ENCODE results near the gene MSANTD7.
"Not testable (repeated sequence)": the region's sequence is repeated elsewhere in the genome, so short reads cannot be mapped to it uniquely, and the experiment has no call there.

The MSANTD7 gene

DNA sequence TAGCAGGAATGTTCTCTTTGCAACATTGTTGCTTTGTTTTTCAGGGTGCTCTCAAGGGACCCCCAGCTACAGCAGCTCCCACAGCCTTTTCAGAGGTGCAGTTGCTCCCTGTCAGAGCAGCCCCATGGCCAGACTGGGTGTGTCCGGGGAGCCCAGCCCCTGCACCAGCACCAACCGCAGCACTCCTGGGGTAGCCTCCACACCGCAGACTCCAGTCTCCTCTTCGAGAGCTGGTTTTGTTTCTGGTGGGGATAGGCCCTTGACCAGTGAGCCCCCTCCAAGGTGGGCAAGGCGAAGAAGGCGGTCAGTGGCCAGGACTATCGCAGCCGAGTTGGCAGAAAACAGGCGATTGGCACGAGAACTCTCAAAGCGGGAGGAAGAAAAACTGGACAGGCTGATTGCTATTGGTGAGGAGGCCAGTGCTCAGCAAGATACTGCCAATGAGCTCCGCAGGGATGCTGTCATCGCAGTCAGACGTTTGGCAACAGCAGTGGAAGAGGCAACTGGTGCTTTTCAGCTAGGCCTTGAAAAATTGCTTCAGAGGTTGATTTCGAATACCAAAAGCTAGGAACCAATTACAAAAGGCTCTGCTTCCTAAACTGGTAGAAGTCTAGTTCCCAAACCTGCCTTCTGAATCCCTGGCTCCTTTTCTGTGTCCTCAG, 5.4 kb downstream of the MSANTD7 start:
- H3K36me3 ChIP-seq (ENCODE audit: control insufficient read depth, insufficient read depth, low read length): peaks cover 18% of the 10 kb centered on the region

DNA sequence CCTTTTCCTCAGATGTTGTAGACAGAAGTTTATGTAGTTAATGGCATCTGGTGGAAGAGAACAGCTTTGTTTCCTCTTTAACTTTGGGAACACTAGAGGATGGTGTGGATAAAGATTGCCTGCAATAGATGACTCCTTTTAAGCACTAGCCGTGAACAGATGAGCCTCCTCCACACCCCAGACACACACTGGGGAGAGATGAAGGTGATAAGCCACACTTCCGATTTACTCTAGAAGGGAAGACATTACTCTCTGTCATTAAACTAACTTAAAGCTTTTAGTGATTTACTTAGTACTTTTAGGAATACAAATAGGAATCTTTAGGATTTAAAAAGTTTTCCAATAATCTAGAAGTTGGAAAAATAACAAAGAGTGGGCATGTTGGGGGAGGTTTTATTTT, 6.8 kb downstream of the MSANTD7 start:
- no peak overlapping the region for H3K27ac ChIP-seq (ENCODE audit: low read depth, low read length)
- no peaks in the 10 kb centered on the region for H3K27me3 ChIP-seq (ENCODE audit: control insufficient read depth, insufficient read depth, low read length)
- no peak overlapping the region for H3K4me3 ChIP-seq (ENCODE audit: low read length)
- no peak overlapping the region for H3K9ac ChIP-seq (ENCODE audit: low read length)
- H3K36me3 ChIP-seq (ENCODE audit: control insufficient read depth, insufficient read depth, low read length): peaks cover 18% of the 10 kb centered on the region
- no peaks in the 10 kb centered on the region for H3K4me1 ChIP-seq (ENCODE audit: control insufficient read depth, insufficient read depth, low read length)

More for the DNA sequence above, 5.4 kb downstream of the MSANTD7 start:
- Histone ChIP-seq H3K4me3 (ENCODE audit: low read length) (no peak overlapping the region), H3K9ac (ENCODE audit: low read length) (no peak overlapping the region), H3K27me3 (ENCODE audit: control insufficient read depth, insufficient read depth, low read length) (no peaks in the 10 kb centered on the region), H3K4me1 (ENCODE audit: control insufficient read depth, insufficient read depth, low read length) (no peaks in the 10 kb centered on the region), H3K27ac (ENCODE audit: low read depth, low read length) (no peak overlapping the region)

DNA sequence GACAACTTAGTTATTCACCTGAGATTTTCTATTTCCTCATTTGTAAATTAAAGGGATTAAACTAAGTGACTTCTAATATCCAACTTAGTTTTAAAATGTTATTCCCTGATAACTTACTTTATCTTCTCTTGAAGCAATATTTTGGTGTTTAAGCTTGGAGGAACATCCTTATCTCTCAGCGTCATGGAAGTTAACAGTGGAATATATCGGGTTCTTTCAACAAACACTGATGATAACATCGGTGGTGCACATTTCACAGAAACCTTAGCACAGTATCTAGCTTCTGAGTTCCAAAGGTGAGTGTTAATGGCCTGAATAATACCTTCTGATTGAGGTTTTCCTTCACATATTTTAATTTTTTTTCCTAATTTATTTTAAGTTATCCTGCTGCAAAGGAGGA, 14.1 kb downstream of the MSANTD7 start:
- Histone ChIP-seq H3K9ac (ENCODE audit: low read length) (no peak overlapping the region), H3K4me1 (ENCODE audit: control insufficient read depth, insufficient read depth, low read length) (no peaks in the 10 kb centered on the region), H3K36me3 (ENCODE audit: control insufficient read depth, insufficient read depth, low read length) (peaks cover 5% of the 10 kb centered on the region), H3K4me3 (ENCODE audit: low read length) (no peak overlapping the region), H3K27ac (ENCODE audit: low read depth, low read length) (no peak overlapping the region), H3K27me3 (ENCODE audit: control insufficient read depth, insufficient read depth, low read length) (no peaks in the 10 kb centered on the region)

- H3K27ac ChIP-seq (ENCODE audit: low read depth, low read length): no peak overlapping the region
These were observed 17.3 kb downstream of the MSANTD7 start for GRCh38 chr10:14855453-14855852.

DNA sequence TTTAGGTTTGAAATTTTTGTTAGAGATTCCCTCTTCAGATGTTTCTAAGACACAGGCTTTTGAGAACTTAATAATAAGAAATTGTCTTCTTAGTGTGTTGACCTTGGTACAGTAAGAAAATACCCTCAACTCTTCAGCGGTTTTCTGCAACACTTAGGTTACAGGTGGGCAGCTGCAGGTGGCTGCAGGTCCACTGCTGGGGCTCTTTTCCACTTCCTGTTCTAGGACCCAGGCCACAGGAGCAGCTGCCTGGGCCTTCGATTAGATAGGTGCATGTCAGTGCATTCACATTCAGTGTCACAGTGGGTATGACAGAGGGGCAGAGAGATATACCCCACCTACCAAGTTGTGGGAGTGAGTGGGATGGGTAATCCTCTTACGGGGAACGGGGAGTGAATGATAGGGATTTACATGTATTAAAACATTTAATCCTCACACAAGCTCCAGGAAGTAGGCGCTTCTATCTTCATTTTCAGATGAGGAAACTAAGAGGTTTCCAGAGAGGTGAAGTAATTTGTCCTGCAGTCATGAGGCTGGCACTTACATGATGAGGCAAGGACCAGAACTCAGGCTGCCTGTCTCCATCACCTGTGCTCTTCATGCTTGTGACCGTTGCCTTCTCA, 20.3 kb downstream of the MSANTD7 start:
- no peaks in the 10 kb centered on the region for H3K4me1 ChIP-seq (ENCODE audit: control insufficient read depth, insufficient read depth, low read length)
- H3K36me3 ChIP-seq (ENCODE audit: control insufficient read depth, insufficient read depth, low read length): peaks cover 7% of the 10 kb centered on the region
- no peak overlapping the region for H3K9ac ChIP-seq (ENCODE audit: low read length)
- no peak overlapping the region for H3K4me3 ChIP-seq (ENCODE audit: low read length)
- no peak overlapping the region for H3K27ac ChIP-seq (ENCODE audit: low read depth, low read length)
- H3K27me3 ChIP-seq (ENCODE audit: control insufficient read depth, insufficient read depth, low read length): no peaks in the 10 kb centered on the region

More at GRCh38 chr10:14855453-14855852, 17.3 kb downstream of the MSANTD7 start:
- H3K36me3 ChIP-seq (ENCODE audit: control insufficient read depth, insufficient read depth, low read length): peaks cover 9% of the 10 kb centered on the region
- no peaks in the 10 kb centered on the region for H3K4me1 ChIP-seq (ENCODE audit: control insufficient read depth, insufficient read depth, low read length)
- no peak overlapping the region for H3K9ac ChIP-seq (ENCODE audit: low read length)
- H3K27me3 ChIP-seq (ENCODE audit: control insufficient read depth, insufficient read depth, low read length): no peaks in the 10 kb centered on the region
- no peak overlapping the region for H3K4me3 ChIP-seq (ENCODE audit: low read length)

DNA sequence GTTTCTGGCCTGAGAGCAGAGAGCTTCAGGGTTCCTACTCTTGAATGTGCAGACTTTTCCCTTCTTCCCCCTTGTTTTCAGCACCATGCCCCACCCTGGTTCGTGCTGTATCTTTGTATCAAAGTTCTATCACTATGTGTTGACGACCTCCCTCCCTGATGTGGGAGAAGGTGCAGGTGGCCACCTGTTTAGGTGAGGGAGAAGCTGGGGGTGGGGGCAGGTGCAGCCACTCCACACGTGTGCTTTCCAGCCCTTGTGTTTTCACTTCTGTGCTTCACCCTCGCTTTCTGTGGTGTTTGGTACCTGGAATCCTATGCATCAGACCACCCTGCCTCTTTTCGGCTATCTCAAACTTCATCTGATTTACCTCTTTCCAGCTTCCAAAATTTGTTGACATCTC, 20.9 kb downstream of the MSANTD7 start:
- no peak overlapping the region for H3K27ac ChIP-seq (ENCODE audit: low read depth, low read length)
- no peaks in the 10 kb centered on the region for H3K4me1 ChIP-seq (ENCODE audit: control insufficient read depth, insufficient read depth, low read length)
- H3K27me3 ChIP-seq (ENCODE audit: control insufficient read depth, insufficient read depth, low read length): no peaks in the 10 kb centered on the region
- peaks cover 7% of the 10 kb centered on the region for H3K36me3 ChIP-seq (ENCODE audit: control insufficient read depth, insufficient read depth, low read length)
- no peak overlapping the region for H3K9ac ChIP-seq (ENCODE audit: low read length)
- no peak overlapping the region for H3K4me3 ChIP-seq (ENCODE audit: low read length)

DNA sequence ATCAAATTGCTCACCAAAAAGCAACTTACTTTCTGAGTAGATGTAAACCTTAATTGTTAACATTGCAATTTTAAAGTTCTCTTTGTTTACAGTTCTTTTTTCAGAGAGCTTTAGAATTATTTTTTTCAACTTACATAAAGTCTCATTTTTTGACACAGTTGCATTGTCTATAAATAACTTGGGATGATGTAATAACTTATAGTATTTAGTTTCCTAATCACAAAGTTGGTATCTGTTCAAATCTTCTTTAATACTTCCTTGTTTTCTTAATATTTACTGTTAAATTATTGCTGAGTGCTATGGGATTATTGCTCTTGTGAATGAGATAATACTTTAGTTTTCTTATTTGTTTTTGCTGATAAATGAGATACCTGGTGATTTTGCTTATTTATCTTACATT, 21.7 kb downstream of the MSANTD7 start:
- no peaks in the 10 kb centered on the region for H3K27me3 ChIP-seq (ENCODE audit: control insufficient read depth, insufficient read depth, low read length)
- H3K4me3 ChIP-seq (ENCODE audit: low read length): no peak overlapping the region
- no peak overlapping the region for H3K27ac ChIP-seq (ENCODE audit: low read depth, low read length)
- no peaks in the 10 kb centered on the region for H3K4me1 ChIP-seq (ENCODE audit: control insufficient read depth, insufficient read depth, low read length)
- peaks cover 7% of the 10 kb centered on the region for H3K36me3 ChIP-seq (ENCODE audit: control insufficient read depth, insufficient read depth, low read length)
- H3K9ac ChIP-seq (ENCODE audit: low read length): no peak overlapping the region

DNA sequence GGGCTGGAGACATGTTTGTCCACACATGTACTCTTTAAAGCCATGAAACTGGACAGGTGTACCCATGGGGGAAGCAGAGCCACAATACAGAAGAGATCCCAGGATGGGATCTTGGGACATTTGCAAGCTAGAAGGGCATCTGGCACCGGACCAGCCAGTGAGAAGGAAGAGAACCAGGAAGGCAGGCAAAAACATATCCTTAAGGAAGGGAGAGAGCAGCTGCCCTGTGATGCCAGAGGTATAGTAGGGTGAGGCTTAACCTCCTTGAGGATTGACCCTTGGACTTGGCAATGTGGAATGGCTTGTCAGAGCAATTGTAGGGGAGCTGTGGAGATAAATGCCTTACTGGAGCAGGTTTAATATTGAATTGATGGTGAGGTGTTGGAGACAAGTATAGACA, 22.7 kb downstream of the MSANTD7 start:
- no peak overlapping the region for H3K9ac ChIP-seq (ENCODE audit: low read length)
- no peak overlapping the region for H3K27ac ChIP-seq (ENCODE audit: low read depth, low read length)

GRCh38 chr10:14864466-14864865, 26.4 kb downstream of the MSANTD7 start:
- H3K36me3 ChIP-seq (ENCODE audit: control insufficient read depth, insufficient read depth, low read length); H3K4me1 ChIP-seq (ENCODE audit: control insufficient read depth, insufficient read depth, low read length); H3K27ac ChIP-seq (ENCODE audit: low read depth, low read length); H3K9ac ChIP-seq (ENCODE audit: low read length); H3K27me3 ChIP-seq (ENCODE audit: control insufficient read depth, insufficient read depth, low read length); H3K4me3 ChIP-seq (ENCODE audit: low read length): not testable (repeated sequence)

More for the DNA sequence above, 22.7 kb downstream of the MSANTD7 start:
- no peaks in the 10 kb centered on the region for H3K4me1 ChIP-seq (ENCODE audit: control insufficient read depth, insufficient read depth, low read length)
- peaks cover 7% of the 10 kb centered on the region for H3K36me3 ChIP-seq (ENCODE audit: control insufficient read depth, insufficient read depth, low read length)
- no peaks in the 10 kb centered on the region for H3K27me3 ChIP-seq (ENCODE audit: control insufficient read depth, insufficient read depth, low read length)
- no peak overlapping the region for H3K4me3 ChIP-seq (ENCODE audit: low read length)

DNA sequence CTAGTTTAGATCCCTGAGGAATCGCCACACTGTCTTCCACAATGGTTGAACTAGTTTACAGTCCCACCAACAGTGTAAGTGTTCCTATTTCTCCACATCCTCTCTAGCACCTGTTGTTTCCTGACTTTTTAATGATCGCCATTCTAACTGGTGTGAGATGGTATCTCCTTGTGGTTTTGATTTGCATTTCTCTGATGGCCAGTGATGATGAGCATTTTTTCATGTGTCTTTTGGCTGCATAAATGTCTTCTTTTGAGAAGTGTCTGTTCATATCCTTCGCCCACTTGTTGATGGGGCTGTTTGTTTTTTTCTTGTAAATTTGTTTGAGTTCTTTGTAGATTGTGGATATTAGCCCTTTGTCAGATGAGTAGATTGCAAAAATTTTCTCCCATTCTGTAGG, 26.8 kb downstream of the MSANTD7 start:
- not testable (repeated sequence) for H3K9ac ChIP-seq (ENCODE audit: low read length); H3K4me1 ChIP-seq (ENCODE audit: control insufficient read depth, insufficient read depth, low read length); H3K36me3 ChIP-seq (ENCODE audit: control insufficient read depth, insufficient read depth, low read length); H3K4me3 ChIP-seq (ENCODE audit: low read length); H3K27me3 ChIP-seq (ENCODE audit: control insufficient read depth, insufficient read depth, low read length); H3K27ac ChIP-seq (ENCODE audit: low read depth, low read length)

DNA sequence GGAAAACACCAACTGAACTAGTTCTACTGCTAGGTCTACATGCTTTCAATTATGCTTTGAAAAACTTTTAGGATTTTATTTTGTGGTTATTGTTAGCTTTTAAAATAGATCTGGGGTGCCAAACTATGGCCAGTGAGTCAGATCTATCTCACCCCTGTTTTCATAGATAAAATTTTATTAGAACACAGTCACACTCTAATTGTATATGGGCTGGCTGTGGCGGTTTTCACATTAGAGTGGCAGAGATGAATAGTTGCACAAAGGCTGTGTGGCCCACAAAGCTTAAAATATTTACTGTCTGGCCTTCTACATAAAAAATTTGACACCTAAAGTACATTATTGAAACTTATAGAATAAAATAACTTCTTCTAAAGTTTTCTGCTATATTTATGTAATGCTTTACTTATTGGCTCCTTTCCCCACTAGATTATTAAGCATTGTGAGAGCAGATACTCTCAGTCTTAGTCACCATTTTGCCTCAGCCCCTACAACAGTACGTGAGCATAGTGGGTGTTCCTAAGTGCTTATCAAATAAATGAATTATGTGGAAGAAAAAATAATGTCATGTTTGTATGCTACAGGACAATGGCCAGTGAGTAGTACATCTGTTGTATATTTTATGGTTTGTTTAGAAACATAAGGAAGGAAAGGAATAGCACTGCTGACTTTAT, 35.1 kb downstream of the MSANTD7 start:
- Histone ChIP-seq H3K9ac (ENCODE audit: low read length) (no peak overlapping the region), H3K36me3 (ENCODE audit: control insufficient read depth, insufficient read depth, low read length) (peaks cover 5% of the 10 kb centered on the region), H3K4me1 (ENCODE audit: control insufficient read depth, insufficient read depth, low read length) (peaks cover 6% of the 10 kb centered on the region), H3K27ac (ENCODE audit: low read depth, low read length) (no peak overlapping the region), H3K27me3 (ENCODE audit: control insufficient read depth, insufficient read depth, low read length) (no peaks in the 10 kb centered on the region), H3K4me3 (ENCODE audit: low read length) (no peak overlapping the region)

- Histone ChIP-seq H3K27me3 (ENCODE audit: control insufficient read depth, insufficient read depth, low read length) (no peaks in the 10 kb centered on the region), H3K36me3 (ENCODE audit: control insufficient read depth, insufficient read depth, low read length) (no peaks in the 10 kb centered on the region), H3K4me3 (ENCODE audit: low read length) (no peak overlapping the region), H3K4me1 (ENCODE audit: control insufficient read depth, insufficient read depth, low read length) (peaks cover 6% of the 10 kb centered on the region), H3K9ac (ENCODE audit: low read length) (no peak overlapping the region), H3K27ac (ENCODE audit: low read depth, low read length) (no peak overlapping the region)
These were observed 37.8 kb downstream of the MSANTD7 start for GRCh38 chr10:14875941-14876340.

DNA sequence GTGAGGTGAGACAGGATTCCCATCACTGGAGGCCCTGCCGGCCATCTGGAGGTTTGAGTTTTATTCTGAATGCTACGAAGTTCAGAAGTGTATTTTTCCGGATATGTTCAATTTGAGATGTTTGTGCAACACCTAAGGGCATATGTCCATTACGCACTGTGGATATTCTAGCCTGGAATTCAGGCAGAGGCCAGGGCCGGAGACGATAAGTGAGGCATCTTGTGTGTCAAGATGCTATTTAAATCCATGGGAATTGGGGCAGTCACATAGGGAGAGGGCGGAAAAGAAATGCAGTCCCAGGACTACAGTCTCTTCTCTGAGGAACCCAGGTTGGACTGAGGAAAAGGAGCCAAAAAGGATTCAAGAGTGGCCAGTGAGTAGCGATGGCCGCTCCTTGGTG, 38.7 kb downstream of the MSANTD7 start:
- peaks cover 6% of the 10 kb centered on the region for H3K4me1 ChIP-seq (ENCODE audit: control insufficient read depth, insufficient read depth, low read length)
- H3K27me3 ChIP-seq (ENCODE audit: control insufficient read depth, insufficient read depth, low read length): no peaks in the 10 kb centered on the region
- no peak overlapping the region for H3K27ac ChIP-seq (ENCODE audit: low read depth, low read length)
- H3K4me3 ChIP-seq (ENCODE audit: low read length): no peak overlapping the region
- H3K9ac ChIP-seq (ENCODE audit: low read length): no peak overlapping the region
- H3K36me3 ChIP-seq (ENCODE audit: control insufficient read depth, insufficient read depth, low read length): no peaks in the 10 kb centered on the region
